Heart right ventricle (tissue), 16 donors: ENCODE results near the gene TOMM70. TPM values are rescaled to one million over a fixed set of nuclear protein-coding genes. Genes with fewer than 3 reads are reported as not detected.

Experiments used
- ATAC-seq, 8 donors: fragments of 200-7000 bp; cut with Tn5 transposase; one replicate each; pipeline ENCODE4 v1.9.1; 2020; ENCODE audit warnings: mild to moderate bottlenecking in 8 of 8, moderate library complexity in 8 of 8, moderate number of reproducible peaks in 1 of 8
- DNase-seq, 2 donors: peaks; one replicate each; pipeline ENCODE4 v3.0.0-alpha.2; 2020
- H3K27ac ChIP-seq, 10 donors: fragments of 200-600 bp; sonication (generic) in 2 of 10; one replicate each; pipeline versions ENCODE4 v1.5.0 to v1.8.0; 2020 to 2022; ENCODE audit warnings: mild to moderate bottlenecking in 3 of 10
- H3K27me3 ChIP-seq, 7 donors: fragments of 200-600 bp; one replicate each; pipeline ENCODE4 v1.8.0; 2021 to 2022; ENCODE audit warnings: mild to moderate bottlenecking in 2 of 7
- H3K36me3 ChIP-seq, 9 donors: fragments of 200-600 bp; sonication (generic) in 1 of 9; one replicate each; pipeline versions ENCODE4 v1.5.0 to v1.8.0; 2020 to 2022; ENCODE audit warnings: mild to moderate bottlenecking in 2 of 9
- H3K4me1 ChIP-seq, 9 donors: fragments of 200-600 bp; sonication (generic) in 1 of 9; one replicate each; pipeline versions ENCODE4 v1.5.0 to v1.8.0; 2020 to 2022; ENCODE audit warnings: mild to moderate bottlenecking in 4 of 9
- H3K4me3 ChIP-seq, 10 donors: fragments of 200-600 bp; sonication (generic) in 2 of 10; one replicate each; pipeline versions ENCODE4 v1.5.0 to v1.8.0; 2020 to 2022; ENCODE audit warnings: mild to moderate bottlenecking in 7 of 10, moderate library complexity in 2 of 10
- H3K9me3 ChIP-seq, 11 donors: fragments of 200-600 bp in 10 of 11; sonication (generic) in 2 of 11; one replicate each; pipeline versions ENCODE4 v1.5.0 to v1.8.0; 2013 to 2022; ENCODE audit warnings: mild to moderate bottlenecking in 2 of 11, control low read depth in 1 of 11, moderate library complexity in 1 of 11
- CTCF ChIP-seq, 9 donors: fragments of 200-600 bp; sonication (generic) in 2 of 9; IDR thresholded peaks; one replicate each; pipeline versions ENCODE4 v1.5.0 to v1.8.0; 2021 to 2022; ENCODE audit warnings: antibody characterized with exemption in 9 of 9, mild to moderate bottlenecking in 5 of 9, moderate library complexity in 1 of 9
- WGBS, 2 donors: extraction: QIAGEN DNeasy Blood & Tissue Kit; methylation state at CpG; one replicate each; pipeline ENCODE4 v1.1.7; 2013; ENCODE audit warnings: inconsistent platforms in 1 of 2; 5-methylcytosine and 5-hydroxymethylcytosine counted together
- intact Hi-C, 10 donors: fragments of 100-400 bp; cut with DNase I; formaldehyde crosslinking; loops; one replicate each; pipeline versions ENCODE4 v1.11.1 to v1.14.2; 2022
- polyA plus RNA-seq, 2 donors: library from polyadenylated mRNA; stranded (reverse); fragments of 200-250 nt; gene quantifications; one replicate each; pipeline ENCODE4 v1.2.3, GENCODE V29; 2013
- total RNA-seq, 10 donors: library from RNA; stranded (reverse); fragmentation: NEBNext Ultra II Directional in 3 of 10; extraction: Animal tissue kit (Norgen Biotek cat#: 25700) in 3 of 10; gene quantifications; one replicate each; pipeline versions ENCODE4 v1.2.1 to v1.2.4, GENCODE V29; 2021 to 2023
- donor health status: Arrhythmogenic right ventricular cardiomyopathy.
- donor health status: ischemic (EF 13 %, LVEDD 7.1; RV severe dilation, severe dysfunction).
- donor health status: healthy with polysubstance abuse.
- donor health status: DM: no; HTN: yes; CAD: no.
- donor health status: DM: no; HTN: no; CAD: no.
- donor health status: ischemic (EF 25% LVEDD 6.9; RV normal size, moderate dysfunction).
- donor health status: ischemic (EF 25% LVEDD 5.7; RV mildly dilated, moderate dysfunction).
- donor health status: healthy.
- donor health status: DM: yes; HTN: yes; CAD: no.
- donor health status: Ischemic cardiomyopathy.
- donor health status: ischemic (EF 35%, LVEDD 5.7; RV mildly dilated, moderate dysfunction).
- donor health status: nonischemic (EF 11% LVEDD 7.7; RV severe dilation, severe dysfunction).
- donor health status: DM: yes; HTN: yes; CAD: no.
- donor health status: PGD.
- donor health status: ischemic (EF 29% LVEDD 5.4; RV normal size, mild dysfunction).
- donor health status: nonischemic (EF 23%, LVEDD 6.1; RV moderate dilation, normal function).

TOMM70 gene
- total and polyA plus RNA-seq, 12 donors: 23.0 to 67.5 (median 57.9) TPM

GRCh38 chr3:100404250-100404548 lies 3.3 kb upstream of the TOMM70 start:
- no peaks in the 10 kb centered on the region for H3K27me3 ChIP-seq
- no peak for ATAC-seq
- intact Hi-C loops: loop anchor here in 2 of 10 donors (5.0 kb wide), 4 partner anchors 67 to 142 kb away; partner anchors contain the start of genes NIT2 (in 1 of the 2), TBC1D23 (in 1 of the 2) and TMEM45A (in 1 of the 2)

GRCh38 chr3:100403362-100404249 lies 2.7 kb upstream of the TOMM70 start:
- H3K36me3 ChIP-seq: no peaks in the 10 kb centered on the region
- DNase-seq (no peak), ATAC-seq (no peak)
- WGBS, 2 donors: 47 to 61% methylated on average over 5 of the region's 5 CpGs
- peaks cover 0 to 20% (median 3%) of the 10 kb centered on the region in 11 donors for H3K9me3 ChIP-seq
- H3K27me3 ChIP-seq: no peaks in the 10 kb centered on the region
- intact Hi-C loops: loop anchor here in 2 of 10 donors (5.0 kb wide), 4 partner anchors 66 to 141 kb away; partner anchors contain the start of genes NIT2 (in 1 of the 2), TBC1D23 (in 1 of the 2) and TMEM45A (in 1 of the 2)
- H3K4me3 ChIP-seq: peak overlapping the region in 7 of 10 donors; percentile 69 to 96 (median 90)
- peaks cover 0 to 40% (median 38%) of the 10 kb centered on the region in 9 donors for H3K4me1 ChIP-seq
- TF ChIP-seq CTCF (IDR thresholded peaks at IDR 0.05): no peak
- no peak overlapping the region for H3K27ac ChIP-seq

More at GRCh38 chr3:100404250-100404548, 3.3 kb upstream of the TOMM70 start:
- Histone ChIP-seq H3K4me3 (no peak overlapping the region), H3K36me3 (no peaks in the 10 kb centered on the region), H3K27ac (no peak overlapping the region), H3K4me1 (peaks cover 0 to 34% (median 32%) of the 10 kb centered on the region in 9 donors), H3K9me3 (peaks cover 0 to 20% (median 3%) of the 10 kb centered on the region in 11 donors)
- DNase-seq: no peak
- TF ChIP-seq CTCF (IDR thresholded peaks at IDR 0.05): no peak
- 86 to 87% methylated on average over 1 of the region's 1 CpG for WGBS, 2 donors

- no peaks in the 10 kb centered on the region for H3K36me3 ChIP-seq
- H3K27me3 ChIP-seq: no peaks in the 10 kb centered on the region
- ATAC-seq: no peak
- DNase-seq: no peak
- peak overlapping the region in 9 of 10 donors; percentile 69 to 98 (median 91) for H3K4me3 ChIP-seq
- peaks cover 0 to 47% (median 45%) of the 10 kb centered on the region in 9 donors for H3K4me1 ChIP-seq
- peak overlapping the region in 7 of 10 donors; percentile 93 to 98 (median 95) for H3K27ac ChIP-seq
- WGBS, 2 donors: 30 to 32% methylated on average over 2 of the region's 2 CpGs
- H3K9me3 ChIP-seq: peaks cover 0 to 17% (median 3%) of the 10 kb centered on the region in 11 donors
- TF ChIP-seq CTCF (IDR thresholded peaks at IDR 0.05): no peak
- intact Hi-C loops: loop anchor here in 2 of 10 donors (5.0 kb wide), 4 partner anchors 66 to 141 kb away; partner anchors contain the start of genes NIT2 (in 1 of the 2), TBC1D23 (in 1 of the 2) and TMEM45A (in 1 of the 2)
Measured at GRCh38 chr3:100402891-100403290, 2.0 kb upstream of the TOMM70 start.

GRCh38 chr3:100402256-100402655 lies 1.4 kb upstream of the TOMM70 start:
- 0 to 2% methylated on average over 2 of the region's 2 CpGs for WGBS, 2 donors
- no peaks in the 10 kb centered on the region for H3K36me3 ChIP-seq
- DNase-seq (no peak), ATAC-seq (peak in 1 of 8 donors; percentile 26)
- H3K4me3 ChIP-seq: peak overlapping the region; percentile 69 to 98 (median 90)
- no peak for TF ChIP-seq CTCF (IDR thresholded peaks at IDR 0.05)
- H3K9me3 ChIP-seq: peaks cover 0 to 11% (median 0%) of the 10 kb centered on the region in 11 donors
- intact Hi-C loops: loop anchor here in 2 of 10 donors (5.0 kb wide), 4 partner anchors 65 to 140 kb away; partner anchors contain the start of genes NIT2 (in 1 of the 2), TBC1D23 (in 1 of the 2) and TMEM45A (in 1 of the 2)
- H3K4me1 ChIP-seq: peaks cover 0 to 54% (median 45%) of the 10 kb centered on the region in 9 donors
- H3K27me3 ChIP-seq: no peaks in the 10 kb centered on the region
- H3K27ac ChIP-seq: peak overlapping the region in 9 of 10 donors; percentile 93 to 98 (median 95)
